Suppressor macrophage (primary cell): Measurements from ENCODE around the gene RPS13.
"Not testable (repeated sequence)": the region's sequence is repeated elsewhere in the genome, so short reads cannot be mapped to it uniquely, and the experiment has no call there.

Source experiments
- DNase-seq, 4 experiments: peaks; one replicate each; pipeline ENCODE4 v3.0.0-alpha.2; 2020 to 2022

RPS13 gene

DNA sequence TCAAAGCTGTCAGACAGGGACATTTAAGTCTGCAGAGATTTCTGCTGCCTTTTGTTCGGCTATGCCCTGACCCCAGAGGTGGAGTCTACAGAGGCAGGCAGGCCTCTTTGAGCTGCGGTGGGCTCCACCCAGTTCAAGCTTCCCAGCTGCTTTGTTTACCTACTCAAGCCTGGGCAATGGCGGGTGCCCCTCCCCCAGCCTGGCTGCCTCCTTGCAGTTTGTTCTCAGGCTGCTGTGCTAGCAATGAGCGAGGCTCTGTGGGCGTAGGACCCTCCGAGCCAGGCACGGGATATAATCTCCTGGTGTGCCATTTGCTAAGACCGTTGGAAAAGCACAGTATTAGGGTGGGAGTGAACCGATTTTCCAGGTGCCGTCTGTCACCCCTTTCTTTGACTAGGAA is 43.4 kb downstream of the RPS13 start:
- DNase-seq, result not testable (repeated sequence)

DNA sequence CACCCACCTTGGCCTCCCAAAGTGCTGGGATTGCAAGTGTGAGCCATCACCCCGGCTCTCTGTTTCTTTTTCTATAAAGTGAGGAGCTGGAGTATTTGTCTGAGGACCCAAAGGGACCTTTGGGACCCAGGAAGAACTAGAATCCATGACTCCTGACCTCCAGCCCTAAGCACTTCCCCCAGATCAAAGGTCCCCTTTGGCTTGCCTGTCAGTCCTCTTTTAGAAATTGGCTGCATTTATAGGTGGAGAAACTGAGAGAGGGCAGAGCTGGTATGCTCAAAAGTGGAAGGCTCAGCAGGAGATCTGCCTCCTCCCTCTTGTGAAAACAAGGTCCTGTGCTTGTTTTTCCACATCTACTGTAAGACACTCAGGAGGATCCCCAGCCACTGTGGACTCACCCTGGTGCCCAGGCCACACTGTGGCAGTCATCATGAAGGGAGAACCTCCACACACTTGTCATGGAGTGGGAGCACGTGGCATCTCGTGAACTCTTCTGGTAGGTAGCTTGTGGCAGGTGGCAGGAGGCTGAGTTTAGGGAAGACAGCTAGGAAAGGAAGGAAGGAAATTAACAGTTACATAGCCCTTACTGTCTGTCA is 50.9 kb downstream of the RPS13 start:
- no peak for DNase-seq

DNA sequence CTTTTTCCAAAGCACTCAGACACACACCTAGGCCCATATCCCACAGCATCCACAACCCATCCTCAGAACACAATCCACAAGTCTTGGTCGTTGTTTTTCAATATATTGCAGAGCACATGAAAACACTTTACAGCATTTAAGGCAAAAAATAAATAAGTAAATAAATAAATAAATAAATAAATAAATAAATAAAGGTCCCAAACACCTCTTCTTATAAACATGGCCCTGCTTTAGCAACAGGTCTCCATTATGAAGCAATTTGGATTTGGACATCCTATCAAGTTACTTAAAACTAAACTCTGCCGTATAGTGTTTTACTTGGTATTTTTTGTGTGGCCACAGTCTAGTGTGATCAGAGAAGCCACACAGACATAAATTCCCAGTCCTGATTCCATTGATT is 52.5 kb downstream of the RPS13 start:
- no peak for DNase-seq
